ENCODE data around the gene ZBTB34. TPM values are rescaled to one million over a fixed set of nuclear protein-coding genes. Genes with fewer than 3 reads are reported as not detected.

Gene ZBTB34
- total and polyA plus RNA-seq, 4 donors, result 2.1 to 12.4 (median 6.4) TPM

- Histone ChIP-seq H3K4me3 (ENCODE audit: low read length in 2 of 2) (no peak overlapping the region), H3K36me3 (ENCODE audit: control insufficient read depth in 1 of 2, insufficient read depth in 2 of 2, low read length in 1 of 2) (no peaks in the 10 kb centered on the region), H3K9me3 (ENCODE audit: control insufficient read depth, low read length) (no peaks in the 10 kb centered on the region), H3K27ac (ENCODE audit: low read depth in 1 of 2, low read length in 2 of 2) (no peak overlapping the region), H3K27me3 (ENCODE audit: control insufficient read depth in 1 of 2, insufficient read depth in 2 of 2, low read length in 1 of 2) (no peaks in the 10 kb centered on the region), H3K4me1 (ENCODE audit: control insufficient read depth in 1 of 2, insufficient read depth in 2 of 2, low read length in 2 of 2) (no peaks in the 10 kb centered on the region)
- DNase-seq (no peak), ATAC-seq (ENCODE audit: low FRiP score) (no peak)
- intact Hi-C loops (cut with DNase I), result no loop called here
- WGBS, 2 donors, result 92 to 93% methylated on average over 15 of the region's 15 CpGs
Observed at GRCh38 chr9:126915846-126916543, 55.6 kb downstream of the ZBTB34 start.

- H3K27ac ChIP-seq (ENCODE audit: low read depth in 1 of 2, low read length in 2 of 2), result no peak overlapping the region
- 84 to 85% methylated on average over 2 of the region's 2 CpGs for WGBS, 2 donors
- H3K27me3 ChIP-seq (ENCODE audit: control insufficient read depth in 1 of 2, insufficient read depth in 2 of 2, low read length in 1 of 2), result no peaks in the 10 kb centered on the region
- DNase-seq (no peak), ATAC-seq (ENCODE audit: low FRiP score) (no peak)
- H3K4me3 ChIP-seq (ENCODE audit: low read length in 2 of 2), result no peak overlapping the region
- no peaks in the 10 kb centered on the region for H3K4me1 ChIP-seq (ENCODE audit: control insufficient read depth in 1 of 2, insufficient read depth in 2 of 2, low read length in 2 of 2)
- no peaks in the 10 kb centered on the region for H3K36me3 ChIP-seq (ENCODE audit: control insufficient read depth in 1 of 2, insufficient read depth in 2 of 2, low read length in 1 of 2)
- intact Hi-C loops (cut with DNase I), result no loop called here
- no peaks in the 10 kb centered on the region for H3K9me3 ChIP-seq (ENCODE audit: control insufficient read depth, low read length)
Observed at GRCh38 chr9:126916909-126917308, 56.5 kb downstream of the ZBTB34 start.

DNA sequence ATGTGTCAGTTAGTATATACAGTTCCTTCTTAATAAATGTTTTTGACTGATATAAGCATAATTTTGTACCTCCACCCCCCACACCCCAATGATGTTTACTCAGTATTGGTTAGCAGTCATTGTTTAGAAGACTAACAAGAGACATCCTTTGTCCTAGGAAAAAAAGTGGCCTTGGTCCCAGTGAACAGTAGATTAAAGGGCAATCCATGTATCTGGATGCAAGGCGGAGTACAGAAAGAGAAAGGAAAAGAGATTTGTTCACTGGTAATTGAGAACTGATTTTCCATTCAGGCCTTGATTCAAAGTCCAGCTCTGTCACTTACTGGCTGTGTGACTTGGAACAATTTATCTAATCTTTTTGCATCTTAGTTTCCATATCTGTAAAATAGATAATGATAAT, 58.8 kb downstream of the ZBTB34 start:
- Histone ChIP-seq H3K9me3 (ENCODE audit: control insufficient read depth, low read length) (no peaks in the 10 kb centered on the region), H3K27ac (ENCODE audit: low read depth in 1 of 2, low read length in 2 of 2) (no peak overlapping the region), H3K4me1 (ENCODE audit: control insufficient read depth in 1 of 2, insufficient read depth in 2 of 2, low read length in 2 of 2) (no peaks in the 10 kb centered on the region), H3K27me3 (ENCODE audit: control insufficient read depth in 1 of 2, insufficient read depth in 2 of 2, low read length in 1 of 2) (no peaks in the 10 kb centered on the region), H3K4me3 (ENCODE audit: low read length in 2 of 2) (no peak overlapping the region), H3K36me3 (ENCODE audit: control insufficient read depth in 1 of 2, insufficient read depth in 2 of 2, low read length in 1 of 2) (no peaks in the 10 kb centered on the region)
- ATAC-seq (ENCODE audit: low FRiP score) (no peak), DNase-seq (no peak)
- 86 to 91% methylated on average over 1 of the region's 1 CpG for WGBS, 2 donors
- intact Hi-C loops (cut with DNase I), result no loop called here

GRCh38 chr9:126925876-126926275, 65.4 kb downstream of the ZBTB34 start:
- DNase-seq (no peak), ATAC-seq (ENCODE audit: low FRiP score) (no peak)
- Histone ChIP-seq H3K36me3 (ENCODE audit: control insufficient read depth in 1 of 2, insufficient read depth in 2 of 2, low read length in 1 of 2) (no peaks in the 10 kb centered on the region), H3K4me1 (ENCODE audit: control insufficient read depth in 1 of 2, insufficient read depth in 2 of 2, low read length in 2 of 2) (no peaks in the 10 kb centered on the region), H3K27me3 (ENCODE audit: control insufficient read depth in 1 of 2, insufficient read depth in 2 of 2, low read length in 1 of 2) (no peaks in the 10 kb centered on the region), H3K27ac (ENCODE audit: low read depth in 1 of 2, low read length in 2 of 2) (no peak overlapping the region), H3K9me3 (ENCODE audit: control insufficient read depth, low read length) (no peaks in the 10 kb centered on the region), H3K4me3 (ENCODE audit: low read length in 2 of 2) (no peak overlapping the region)
- intact Hi-C loops (cut with DNase I), result no loop called here

GRCh38 chr9:126926364-126926763, 65.9 kb downstream of the ZBTB34 start:
- H3K4me1 ChIP-seq (ENCODE audit: control insufficient read depth in 1 of 2, insufficient read depth in 2 of 2, low read length in 2 of 2), result no peaks in the 10 kb centered on the region
- H3K27me3 ChIP-seq (ENCODE audit: control insufficient read depth in 1 of 2, insufficient read depth in 2 of 2, low read length in 1 of 2), result no peaks in the 10 kb centered on the region
- H3K9me3 ChIP-seq (ENCODE audit: control insufficient read depth, low read length), result no peaks in the 10 kb centered on the region
- intact Hi-C loops (cut with DNase I), result no loop called here
- DNase-seq (no peak), ATAC-seq (ENCODE audit: low FRiP score) (no peak)
- WGBS, 2 donors, result 79 to 84% methylated on average over 2 of the region's 2 CpGs
- H3K36me3 ChIP-seq (ENCODE audit: control insufficient read depth in 1 of 2, insufficient read depth in 2 of 2, low read length in 1 of 2), result no peaks in the 10 kb centered on the region
- no peak overlapping the region for H3K4me3 ChIP-seq (ENCODE audit: low read length in 2 of 2)
- H3K27ac ChIP-seq (ENCODE audit: low read depth in 1 of 2, low read length in 2 of 2), result no peak overlapping the region

DNA sequence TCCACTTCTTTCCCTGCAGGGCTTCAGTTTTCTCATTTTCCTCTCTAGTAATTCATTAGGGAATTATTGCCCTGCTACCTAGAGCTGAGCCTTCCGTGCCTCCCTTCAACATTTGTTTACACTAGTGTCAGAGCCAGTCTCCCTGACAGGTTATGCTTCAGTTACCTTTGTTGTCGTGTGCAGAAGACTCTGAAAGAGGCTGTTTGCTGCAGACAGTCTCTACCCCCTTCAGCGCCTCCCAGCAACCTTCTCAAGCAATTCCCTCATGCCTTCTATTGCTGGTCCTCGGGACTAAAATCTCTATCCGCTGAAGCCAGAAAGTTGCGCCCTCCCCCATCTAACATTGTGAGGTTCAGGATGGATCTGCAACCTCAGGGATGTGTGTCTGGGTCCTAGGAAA, 67.0 kb downstream of the ZBTB34 start:
- no peaks in the 10 kb centered on the region for H3K4me1 ChIP-seq (ENCODE audit: control insufficient read depth in 1 of 2, insufficient read depth in 2 of 2, low read length in 2 of 2)
- H3K9me3 ChIP-seq (ENCODE audit: control insufficient read depth, low read length), result no peaks in the 10 kb centered on the region
- intact Hi-C loops (cut with DNase I), result no loop called here
- DNase-seq (no peak), ATAC-seq (ENCODE audit: low FRiP score) (no peak)
- WGBS, 2 donors, result 65 to 77% methylated on average over 6 of the region's 6 CpGs
- H3K36me3 ChIP-seq (ENCODE audit: control insufficient read depth in 1 of 2, insufficient read depth in 2 of 2, low read length in 1 of 2), result no peaks in the 10 kb centered on the region
- H3K27ac ChIP-seq (ENCODE audit: low read depth in 1 of 2, low read length in 2 of 2), result no peak overlapping the region
- H3K27me3 ChIP-seq (ENCODE audit: control insufficient read depth in 1 of 2, insufficient read depth in 2 of 2, low read length in 1 of 2), result no peaks in the 10 kb centered on the region
- no peak overlapping the region for H3K4me3 ChIP-seq (ENCODE audit: low read length in 2 of 2)

DNA sequence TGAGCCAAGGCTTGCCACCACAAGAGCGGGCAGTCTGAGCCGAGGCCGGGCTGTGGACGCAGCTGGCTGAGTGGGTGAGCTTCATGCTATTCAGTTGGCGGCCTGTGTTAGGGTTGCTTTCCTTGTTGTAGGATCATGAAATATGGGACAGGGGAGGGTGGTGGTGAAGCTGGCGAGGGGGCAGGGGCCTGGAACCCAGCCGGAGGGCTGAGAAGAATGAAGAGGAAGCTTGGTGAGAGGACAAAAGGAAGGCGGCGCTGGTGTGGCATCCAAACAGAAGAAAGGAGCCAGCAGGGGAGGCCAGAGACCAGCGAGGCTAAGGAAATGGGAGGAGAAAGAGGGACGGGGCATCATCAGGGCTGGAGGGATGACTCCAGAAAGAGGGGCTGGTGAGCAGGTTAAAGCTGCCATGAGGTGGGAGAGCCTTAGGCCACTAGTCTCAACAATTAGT, 72.5 kb downstream of the ZBTB34 start:
- Histone ChIP-seq H3K36me3 (ENCODE audit: control insufficient read depth in 1 of 2, insufficient read depth in 2 of 2, low read length in 1 of 2) (no peaks in the 10 kb centered on the region), H3K4me1 (ENCODE audit: control insufficient read depth in 1 of 2, insufficient read depth in 2 of 2, low read length in 2 of 2) (no peaks in the 10 kb centered on the region), H3K4me3 (ENCODE audit: low read length in 2 of 2) (no peak overlapping the region), H3K27ac (ENCODE audit: low read depth in 1 of 2, low read length in 2 of 2) (no peak overlapping the region), H3K9me3 (ENCODE audit: control insufficient read depth, low read length) (no peaks in the 10 kb centered on the region), H3K27me3 (ENCODE audit: control insufficient read depth in 1 of 2, insufficient read depth in 2 of 2, low read length in 1 of 2) (no peaks in the 10 kb centered on the region)
- no peak for ATAC-seq (ENCODE audit: low FRiP score)
- no peak for DNase-seq
- WGBS, 2 donors, result 94 to 95% methylated on average over 11 of the region's 11 CpGs
- intact Hi-C loops (cut with DNase I), result no loop called here

DNA sequence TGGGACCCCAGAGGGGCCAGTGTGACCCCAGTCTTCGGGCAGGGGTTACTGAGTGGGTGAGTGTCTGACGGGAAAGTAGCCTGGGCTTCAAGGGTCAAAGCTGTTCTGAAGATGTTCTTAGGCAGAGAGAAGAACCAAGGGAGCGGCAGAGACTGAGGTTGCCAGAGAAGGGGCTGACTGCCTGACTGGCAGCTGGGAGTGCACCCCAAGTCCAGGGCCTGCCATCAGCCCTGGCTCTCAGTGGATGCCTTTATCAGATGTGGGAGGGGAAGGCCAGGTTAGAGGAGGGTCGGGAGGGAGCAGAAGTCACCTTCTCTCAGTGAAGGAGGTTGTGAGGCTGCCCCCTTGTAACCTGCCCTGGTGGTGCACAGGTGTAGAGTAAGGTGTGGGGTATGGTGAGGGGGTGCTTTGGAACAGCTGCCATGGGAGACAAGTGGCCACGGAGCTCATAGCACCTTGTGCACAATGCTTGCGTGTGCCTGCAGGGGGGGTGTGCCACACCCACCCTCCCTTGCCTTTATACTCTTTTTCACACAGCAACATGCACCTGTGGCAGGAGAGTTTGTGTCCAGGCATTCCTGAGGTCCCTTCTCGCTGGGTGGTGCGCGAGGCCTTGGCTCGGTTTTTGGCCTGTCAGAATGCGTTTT, 73.0 kb downstream of the ZBTB34 start:
- H3K9me3 ChIP-seq (ENCODE audit: control insufficient read depth, low read length), result no peaks in the 10 kb centered on the region
- WGBS, 2 donors, result 93 to 94% methylated on average over 11 of the region's 11 CpGs
- intact Hi-C loops (cut with DNase I), result no loop called here

GRCh38 chr9:126934441-126934840, 74.0 kb downstream of the ZBTB34 start:
- 94 to 96% methylated on average over 8 of the region's 8 CpGs for WGBS, 2 donors
- no peaks in the 10 kb centered on the region for H3K4me1 ChIP-seq (ENCODE audit: control insufficient read depth in 1 of 2, insufficient read depth in 2 of 2, low read length in 2 of 2)

More for the DNA sequence above, 73.0 kb downstream of the ZBTB34 start:
- ATAC-seq (ENCODE audit: low FRiP score) (no peak), DNase-seq (no peak)
- Histone ChIP-seq H3K27ac (ENCODE audit: low read depth in 1 of 2, low read length in 2 of 2) (no peak overlapping the region), H3K4me1 (ENCODE audit: control insufficient read depth in 1 of 2, insufficient read depth in 2 of 2, low read length in 2 of 2) (no peaks in the 10 kb centered on the region), H3K27me3 (ENCODE audit: control insufficient read depth in 1 of 2, insufficient read depth in 2 of 2, low read length in 1 of 2) (no peaks in the 10 kb centered on the region), H3K4me3 (ENCODE audit: low read length in 2 of 2) (no peak overlapping the region), H3K36me3 (ENCODE audit: control insufficient read depth in 1 of 2, insufficient read depth in 2 of 2, low read length in 1 of 2) (no peaks in the 10 kb centered on the region)

More at GRCh38 chr9:126934441-126934840, 74.0 kb downstream of the ZBTB34 start:
- ATAC-seq (ENCODE audit: low FRiP score) (no peak), DNase-seq (no peak)
- Histone ChIP-seq H3K36me3 (ENCODE audit: control insufficient read depth in 1 of 2, insufficient read depth in 2 of 2, low read length in 1 of 2) (no peaks in the 10 kb centered on the region), H3K27me3 (ENCODE audit: control insufficient read depth in 1 of 2, insufficient read depth in 2 of 2, low read length in 1 of 2) (no peaks in the 10 kb centered on the region), H3K27ac (ENCODE audit: low read depth in 1 of 2, low read length in 2 of 2) (no peak overlapping the region), H3K4me3 (ENCODE audit: low read length in 2 of 2) (no peak overlapping the region), H3K9me3 (ENCODE audit: control insufficient read depth, low read length) (no peaks in the 10 kb centered on the region)
- intact Hi-C loops (cut with DNase I), result no loop called here

Data from aorta (tissue), 5 donors.